Stimulated activated CD4-positive, alpha-beta T cell treated with anti-CD3 and anti-CD28 coated beads, Interleukin-2, amount 100 ng/mL, for 24 hours (primary cell): Measurements from ENCODE around the gene PARP11.

Experiments used
- DNase-seq, 2 donors: peaks; one replicate each; pipeline ENCODE4 v3.0.0-alpha.2; 2020

Gene PARP11

DNA sequence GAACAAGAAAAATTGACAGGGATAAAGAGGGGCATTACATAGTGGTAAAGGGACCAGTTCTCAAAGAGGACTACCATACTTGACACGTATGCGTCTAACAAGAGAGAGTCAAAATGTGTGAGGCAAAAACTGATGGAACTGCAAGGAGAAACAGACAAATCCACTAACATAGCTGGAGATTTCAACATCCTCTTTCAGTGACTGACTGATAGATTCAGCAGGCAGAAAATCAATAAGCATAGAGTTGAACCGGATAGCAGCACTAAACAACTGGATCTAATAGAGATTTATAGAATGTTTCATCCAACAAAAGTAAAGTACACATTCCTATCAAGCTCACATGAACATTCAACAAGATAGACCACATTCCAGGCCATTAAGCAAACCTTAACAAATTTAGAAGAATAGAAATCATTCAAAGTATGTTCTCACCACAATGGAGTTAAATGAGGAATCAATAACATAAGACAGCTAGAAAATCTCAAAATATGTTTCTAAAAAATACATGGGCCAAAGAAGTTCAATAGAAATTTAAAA, 104.2 kb downstream of the PARP11 start:
- no peak for DNase-seq

DNA sequence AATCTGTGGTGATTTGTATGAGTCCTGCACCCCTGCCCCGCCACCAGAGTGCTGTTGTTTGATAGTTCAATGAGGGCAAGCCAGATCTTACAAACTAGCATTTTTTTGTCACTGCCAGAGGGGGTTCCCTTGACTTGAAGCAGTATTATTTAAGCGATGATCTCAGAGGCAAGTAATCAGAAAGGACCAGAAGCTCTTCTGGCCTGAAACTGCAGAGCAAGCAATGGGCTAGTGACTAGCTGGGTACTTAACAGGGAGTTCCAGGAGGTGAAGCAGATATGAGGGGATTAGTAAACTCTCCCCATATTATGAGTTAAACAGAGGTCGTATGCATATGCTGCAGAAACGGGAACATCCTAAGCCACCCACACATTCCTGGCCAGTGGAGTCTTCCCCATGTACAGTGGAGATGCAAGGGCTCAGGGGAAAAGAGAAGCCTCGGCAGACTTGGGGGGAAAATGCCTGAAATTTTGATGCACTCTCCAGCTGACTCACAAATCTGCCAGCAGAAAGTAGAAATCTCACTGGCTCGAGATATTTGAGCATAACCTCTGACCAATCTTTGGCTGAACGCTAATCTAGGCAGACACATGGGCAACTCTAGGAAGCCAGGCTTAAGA, 112.0 kb downstream of the PARP11 start:
- DNase-seq, result no peak

DNA sequence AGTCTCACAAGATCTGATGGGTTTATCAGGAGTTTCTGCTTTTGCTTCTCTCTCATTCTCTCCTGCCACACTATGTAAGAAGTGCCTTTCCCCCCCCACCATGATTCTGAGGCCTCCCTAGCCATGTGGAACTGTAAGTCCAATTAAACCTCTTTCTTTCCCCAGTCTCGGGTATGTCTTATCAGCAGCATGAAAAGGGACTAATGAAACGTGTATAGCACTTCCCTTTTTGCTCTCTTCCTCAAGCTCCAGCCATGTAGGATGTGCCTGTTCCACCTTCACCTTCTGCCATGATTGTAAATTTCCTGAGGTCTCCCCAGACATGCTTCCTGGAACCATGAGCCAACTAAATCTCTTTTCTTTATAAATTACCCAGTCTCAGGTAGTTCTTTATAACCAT, 113.3 kb downstream of the PARP11 start:
- DNase-seq, result no peak
